Measurements from ENCODE around the gene ZNF593OS.

The ZNF593OS gene

GRCh38 chr1:26210147-26210870 is 38.7 kb upstream of the ZNF593OS start:
- no peak for TF ChIP-seq CTCF (IDR thresholded peaks at IDR 0.05)

GRCh38 chr1:26203642-26204318 is 32.1 kb upstream of the ZNF593OS start:
- TF ChIP-seq CTCF (IDR thresholded peaks at IDR 0.05): no peak

- TF ChIP-seq CTCF (IDR thresholded peaks at IDR 0.05): no peak
Observed at GRCh38 chr1:26200413-26200812, 28.8 kb upstream of the ZNF593OS start.

- no peak for TF ChIP-seq CTCF (IDR thresholded peaks at IDR 0.05)
Observed at GRCh38 chr1:26197813-26198212, 26.2 kb upstream of the ZNF593OS start.

- no peak for TF ChIP-seq CTCF (IDR thresholded peaks at IDR 0.05)
Observed at GRCh38 chr1:26197301-26197700, 25.7 kb upstream of the ZNF593OS start.

GRCh38 chr1:26195805-26196204 is 24.2 kb upstream of the ZNF593OS start:
- TF ChIP-seq CTCF (IDR thresholded peaks at IDR 0.05): no peak

DNA sequence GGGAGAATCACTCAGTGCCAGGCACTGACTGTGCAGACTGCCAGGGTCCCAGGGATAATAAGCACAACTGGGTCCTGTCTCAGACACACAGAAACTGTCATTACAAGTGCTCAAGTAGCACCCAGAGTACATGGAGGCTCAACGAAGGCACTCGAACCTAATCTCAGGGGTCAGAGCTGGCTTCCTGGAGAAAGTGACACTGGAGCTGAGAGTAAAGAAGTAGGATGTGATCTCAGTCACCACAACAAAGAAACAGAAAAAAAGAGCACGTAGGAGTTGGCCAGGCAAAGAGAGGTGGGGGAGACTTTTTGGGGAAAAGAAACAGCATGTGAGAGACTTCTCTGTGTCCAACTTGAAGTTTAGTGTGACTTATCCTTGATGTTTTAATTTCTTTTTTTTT is 20.1 kb upstream of the ZNF593OS start:
- no peak for TF ChIP-seq CTCF (IDR thresholded peaks at IDR 0.05)

Data from LNCAP (cell line).